Endodermal cell (in vitro differentiated cells): ENCODE measurements around the gene KRT83. TPM values are rescaled to one million over a fixed set of nuclear protein-coding genes. Genes with fewer than 3 reads are reported as not detected.

Experiments used
- DNase-seq: peaks from one replicate; pipeline ENCODE4 v3.0.0-alpha.2; 2017
- H3K27ac ChIP-seq: 2 replicates; pipeline ENCODE4 v1.5.1; 2013; ENCODE audit warnings: mild to moderate bottlenecking, low read depth, low read length, moderate library complexity
- H3K27me3 ChIP-seq: 2 replicates; pipeline ENCODE4 v1.6.1; 2013; ENCODE audit warnings: mild to moderate bottlenecking, low read length, moderate library complexity; ENCODE audit not compliant: insufficient read depth, control insufficient read depth, poor library complexity, severe bottlenecking
- H3K36me3 ChIP-seq: 2 replicates; pipeline ENCODE4 v1.7.0; 2013; ENCODE audit warnings: mild to moderate bottlenecking, low read length, moderate library complexity; ENCODE audit not compliant: control insufficient read depth, insufficient read depth
- H3K4me1 ChIP-seq: one replicate; pipeline ENCODE4 v1.7.0; 2013; ENCODE audit warnings: low read length; ENCODE audit not compliant: control insufficient read depth, insufficient read depth
- H3K4me3 ChIP-seq: 2 replicates; pipeline ENCODE4 v1.5.1; 2013; ENCODE audit warnings: mild to moderate bottlenecking, low read length, moderate library complexity
- H3K9ac ChIP-seq: 2 replicates; pipeline ENCODE4 v1.6.1; 2013; ENCODE audit warnings: mild to moderate bottlenecking, low read length, moderate library complexity; ENCODE audit not compliant: poor library complexity, severe bottlenecking; ENCODE audit errors: extremely low read depth
- H3K9me3 ChIP-seq: 2 replicates; pipeline ENCODE4 v1.6.1; 2013; ENCODE audit warnings: mild to moderate bottlenecking, low read length, moderate library complexity; ENCODE audit not compliant: control insufficient read depth
- H3K27ac Mint-ChIP-seq: 2 replicates; pipeline ENCODE4 v1.8.0; 2020; ENCODE audit warnings: mixed read lengths
- H3K27me3 Mint-ChIP-seq: 2 replicates; pipeline ENCODE4 v1.8.0; 2021; ENCODE audit warnings: mild to moderate bottlenecking, mixed read lengths; ENCODE audit not compliant: insufficient read depth
- H3K36me3 Mint-ChIP-seq: 2 replicates; pipeline ENCODE4 v1.8.0; 2020; ENCODE audit warnings: low read depth, mixed read lengths
- H3K4me1 Mint-ChIP-seq: 2 replicates; pipeline ENCODE4 v1.8.0; 2020; ENCODE audit warnings: mixed read lengths
- H3K4me3 Mint-ChIP-seq: 2 replicates; pipeline ENCODE4 v1.8.0; 2020; ENCODE audit warnings: mild to moderate bottlenecking, moderate library complexity, mixed read lengths
- H3K9me3 Mint-ChIP-seq: 2 replicates; pipeline ENCODE4 v1.8.0; 2020; ENCODE audit warnings: mild to moderate bottlenecking, mixed read lengths
- CTCF ChIP-seq: fragments of 200-600 bp; sonication (generic); conservative IDR thresholded peaks from 2 replicates; pipeline ENCODE4 v1.5.0; 2021; ENCODE audit warnings: antibody characterized with exemption, mild to moderate bottlenecking
- WGBS, 2 experiments: methylation state at CpG; one replicate each; pipeline versions ENCODE4 v1.1.5 to v1.1.7; 2013; ENCODE audit warnings: missing lambda C conversion rate in 2 of 2, mixed read lengths in 1 of 2; ENCODE audit not compliant: insufficient coverage in 1 of 2, insufficient read length in 1 of 2; 5-methylcytosine and 5-hydroxymethylcytosine counted together
- total RNA-seq, 2 donors: library from RNA; stranded (reverse); fragmentation: NEBNext Ultra II Directional in 1 of 2; extraction: Animal tissue kit (Norgen Biotek cat#: 25700) in 1 of 2; gene quantifications; 2 replicates in 1 of 2; 3 replicates in 1 of 2; pipeline ENCODE4 v1.2.1, GENCODE V29; 2021

The KRT83 gene
- total RNA-seq, 2 donors from 2014 or later: not detected

GRCh38 chr12:52368508-52368907 lies 47.3 kb upstream of the KRT83 start:
- Mint-ChIP-seq H3K36me3 (no peaks in the 10 kb centered on the region), H3K4me1 (no peaks in the 10 kb centered on the region), H3K27ac (no peak overlapping the region), H3K4me3 (no peak overlapping the region), H3K27me3 (peaks cover 23% of the 10 kb centered on the region), H3K9me3 (no peaks in the 10 kb centered on the region)
- 54 to 58% methylated on average over 2 to 3 of the region's 3 CpGs for WGBS, 2 experiments
- DNase-seq: no peak
- Histone ChIP-seq H3K4me3 (no peak overlapping the region), H3K9ac (no peak overlapping the region), H3K27ac (no peak overlapping the region), H3K9me3 (peaks cover under 1% of the 10 kb centered on the region), H3K36me3 (no peaks in the 10 kb centered on the region), H3K27me3 (peaks cover 25% of the 10 kb centered on the region), H3K4me1 (no peaks in the 10 kb centered on the region)
- no peak for TF ChIP-seq CTCF

- WGBS, 2 experiments: 89 to 94% methylated on average over 4 to 6 of the region's 6 CpGs
- Mint-ChIP-seq H3K4me1 (no peaks in the 10 kb centered on the region), H3K27me3 (peaks cover 26% of the 10 kb centered on the region), H3K9me3 (no peaks in the 10 kb centered on the region), H3K4me3 (no peak overlapping the region), H3K27ac (no peak overlapping the region), H3K36me3 (no peaks in the 10 kb centered on the region)
- no peak for TF ChIP-seq CTCF
- Histone ChIP-seq H3K9ac (no peak overlapping the region), H3K4me1 (no peaks in the 10 kb centered on the region), H3K27me3 (peaks cover 25% of the 10 kb centered on the region), H3K4me3 (no peak overlapping the region), H3K36me3 (no peaks in the 10 kb centered on the region), H3K27ac (no peak overlapping the region), H3K9me3 (no peaks in the 10 kb centered on the region)
- no peak for DNase-seq
Observed at GRCh38 chr12:52367876-52368275, 46.7 kb upstream of the KRT83 start.

GRCh38 chr12:52366738-52367485 lies 45.7 kb upstream of the KRT83 start, which contains the start of gene KRT85:
Gene KRT85, minus strand, starts transcription at chr12:52367481. Its CDS starts 76 bp downstream, at chr12:52367405.
- WGBS, 2 experiments: 90 to 95% methylated on average over 25 to 42 of the region's 42 CpGs
- peaks cover 25% of the 10 kb centered on the region for H3K27me3 ChIP-seq
- H3K36me3 ChIP-seq: no peaks in the 10 kb centered on the region
- no peak for TF ChIP-seq CTCF
- no peak within 1 kb of the TSS for H3K27ac ChIP-seq
- no peak within 1 kb of the TSS for H3K9ac ChIP-seq
- no peaks in the 10 kb centered on the region for H3K9me3 Mint-ChIP-seq
- no peaks in the 10 kb centered on the region for H3K4me1 ChIP-seq
- no peak within 1 kb of the TSS for H3K27ac Mint-ChIP-seq
- H3K36me3 Mint-ChIP-seq: no peaks in the 10 kb centered on the region
- DNase-seq: no peak
- H3K27me3 Mint-ChIP-seq: peaks cover 26% of the 10 kb centered on the region
- no peak within 1 kb of the TSS for H3K4me3 ChIP-seq
- no peaks in the 10 kb centered on the region for H3K9me3 ChIP-seq
- H3K4me3 Mint-ChIP-seq: no peak within 1 kb of the TSS
- no peaks in the 10 kb centered on the region for H3K4me1 Mint-ChIP-seq
